ELF-1 (cell line): ENCODE measurements around the gene NTHL1.

Experiments
- DNase-seq: peaks from one replicate; pipeline ENCODE4 v3.0.0-alpha.2; 2016; ENCODE audit warnings: low read depth, low spot score

The NTHL1 gene

DNA sequence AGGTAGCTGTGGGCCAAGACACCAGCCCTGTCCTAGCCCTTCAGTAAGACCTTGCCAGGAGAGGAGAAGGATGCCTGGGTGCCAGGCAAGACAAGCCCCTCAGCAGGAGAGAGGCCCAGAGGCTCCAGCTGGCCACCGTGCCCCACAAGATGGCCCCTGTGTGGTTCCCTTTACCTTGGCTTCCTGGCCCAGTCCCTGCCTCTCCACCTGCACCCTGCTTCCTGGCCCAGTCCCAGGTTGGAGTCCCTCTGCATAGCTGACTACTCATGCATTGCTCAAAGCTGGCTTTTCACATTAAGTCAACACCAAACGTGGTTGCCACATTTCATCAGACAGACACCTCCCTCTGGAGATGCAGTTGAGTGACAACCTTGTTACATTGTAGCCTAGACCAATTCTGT, 53.9 kb downstream of the NTHL1 start:
- no peak for DNase-seq

DNA sequence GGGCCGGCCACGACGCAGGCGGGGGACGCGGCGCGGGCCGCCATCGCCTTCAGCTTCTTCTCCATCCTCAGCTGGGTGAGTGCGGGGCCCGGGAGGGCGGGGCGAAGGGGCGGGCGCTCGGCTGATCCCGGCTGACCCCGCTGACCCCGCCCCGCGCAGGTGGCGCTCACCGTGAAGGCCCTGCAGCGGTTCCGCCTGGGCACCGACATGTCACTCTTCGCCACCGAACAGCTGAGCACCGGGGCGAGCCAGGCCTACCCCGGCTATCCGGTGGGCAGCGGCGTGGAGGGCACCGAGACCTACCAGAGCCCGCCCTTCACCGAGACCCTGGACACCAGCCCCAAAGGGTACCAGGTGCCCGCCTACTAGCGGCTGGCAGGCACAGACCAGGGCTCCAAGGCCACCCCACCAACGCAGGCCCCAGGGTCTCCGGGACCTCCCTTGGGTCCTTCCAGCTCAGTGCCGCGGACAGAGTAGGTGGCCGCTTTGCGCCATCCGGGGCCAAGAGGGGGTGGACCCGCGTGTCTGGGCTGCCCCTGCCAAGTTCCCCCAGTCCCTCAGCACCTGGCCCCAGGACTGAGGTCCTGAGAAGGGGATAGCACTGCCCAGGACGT, 54.8 kb downstream of the NTHL1 start:
- no peak for DNase-seq

DNA sequence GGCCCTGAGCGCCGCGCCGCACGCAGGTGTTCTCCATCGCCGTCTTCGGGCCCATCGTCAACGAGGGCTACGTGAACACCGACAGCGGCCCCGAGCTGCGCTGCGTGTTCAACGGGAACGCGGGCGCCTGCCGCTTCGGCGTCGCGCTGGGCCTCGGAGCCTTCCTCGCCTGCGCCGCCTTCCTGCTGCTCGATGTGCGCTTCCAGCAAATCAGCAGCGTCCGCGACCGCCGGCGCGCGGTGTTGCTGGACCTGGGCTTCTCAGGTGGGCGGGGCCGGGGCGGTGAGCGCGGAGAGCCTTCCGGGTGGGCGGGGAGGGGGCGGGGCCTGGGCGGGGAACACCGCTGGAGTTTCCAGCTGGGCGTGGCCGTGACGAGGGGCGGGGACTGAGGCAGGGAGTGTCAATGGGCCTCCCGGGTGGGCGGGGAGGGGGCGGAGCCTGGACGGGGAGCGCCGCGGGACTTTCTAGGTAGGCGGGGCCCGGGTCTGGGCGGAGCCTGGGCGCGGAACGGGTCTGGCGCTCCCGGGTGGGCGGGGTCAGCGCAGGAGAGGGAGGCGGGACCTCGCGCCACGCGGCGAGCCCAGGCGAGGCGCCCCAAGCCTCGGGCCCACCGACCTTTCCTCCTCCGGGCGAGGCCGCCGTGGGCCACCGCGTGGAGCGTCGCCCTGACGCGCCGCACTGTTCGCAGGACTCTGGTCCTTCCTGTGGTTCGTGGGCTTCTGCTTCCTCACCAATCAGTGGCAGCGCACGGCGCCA, 55.5 kb downstream of the NTHL1 start:
- DNase-seq, result peak; percentile 89

DNA sequence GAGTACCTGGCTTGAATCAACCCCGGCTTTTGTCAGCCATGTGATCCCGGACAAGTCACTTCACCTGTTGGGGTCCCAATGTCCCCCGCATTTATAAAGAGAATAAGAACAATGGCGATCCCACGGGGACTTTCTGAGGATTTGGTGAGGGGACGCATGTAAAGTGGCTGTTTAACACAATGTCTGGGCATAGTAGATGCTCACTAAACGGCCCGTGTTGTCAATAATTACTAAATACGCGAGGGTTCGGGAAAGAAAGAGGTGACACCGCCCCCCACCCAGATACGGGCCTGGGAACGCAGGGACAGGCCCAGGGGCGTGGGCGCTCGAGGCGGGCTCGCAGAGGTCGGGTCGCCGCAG, 56.1 kb downstream of the NTHL1 start:
- DNase-seq, result no peak

DNA sequence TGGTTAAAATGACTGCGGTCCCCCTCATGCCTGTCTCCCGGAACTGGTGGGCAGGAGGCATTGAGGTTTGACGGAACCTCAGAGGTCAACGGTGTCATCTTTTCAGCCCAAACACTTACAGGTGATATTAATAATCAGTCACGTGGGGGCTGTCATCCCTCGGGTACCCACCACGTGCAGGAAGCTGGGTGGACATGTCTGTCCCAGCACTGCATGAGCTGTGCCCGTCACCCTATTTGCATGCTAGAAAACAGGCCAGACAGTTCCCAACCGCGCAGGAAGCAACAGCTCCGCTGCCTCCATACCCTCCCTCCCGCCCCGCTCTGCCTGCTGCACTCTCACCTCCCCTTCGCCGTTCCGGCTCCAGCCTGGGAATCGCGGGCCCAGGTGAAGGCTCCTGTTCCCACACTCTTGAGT, 56.5 kb downstream of the NTHL1 start:
- DNase-seq, result no peak

DNA sequence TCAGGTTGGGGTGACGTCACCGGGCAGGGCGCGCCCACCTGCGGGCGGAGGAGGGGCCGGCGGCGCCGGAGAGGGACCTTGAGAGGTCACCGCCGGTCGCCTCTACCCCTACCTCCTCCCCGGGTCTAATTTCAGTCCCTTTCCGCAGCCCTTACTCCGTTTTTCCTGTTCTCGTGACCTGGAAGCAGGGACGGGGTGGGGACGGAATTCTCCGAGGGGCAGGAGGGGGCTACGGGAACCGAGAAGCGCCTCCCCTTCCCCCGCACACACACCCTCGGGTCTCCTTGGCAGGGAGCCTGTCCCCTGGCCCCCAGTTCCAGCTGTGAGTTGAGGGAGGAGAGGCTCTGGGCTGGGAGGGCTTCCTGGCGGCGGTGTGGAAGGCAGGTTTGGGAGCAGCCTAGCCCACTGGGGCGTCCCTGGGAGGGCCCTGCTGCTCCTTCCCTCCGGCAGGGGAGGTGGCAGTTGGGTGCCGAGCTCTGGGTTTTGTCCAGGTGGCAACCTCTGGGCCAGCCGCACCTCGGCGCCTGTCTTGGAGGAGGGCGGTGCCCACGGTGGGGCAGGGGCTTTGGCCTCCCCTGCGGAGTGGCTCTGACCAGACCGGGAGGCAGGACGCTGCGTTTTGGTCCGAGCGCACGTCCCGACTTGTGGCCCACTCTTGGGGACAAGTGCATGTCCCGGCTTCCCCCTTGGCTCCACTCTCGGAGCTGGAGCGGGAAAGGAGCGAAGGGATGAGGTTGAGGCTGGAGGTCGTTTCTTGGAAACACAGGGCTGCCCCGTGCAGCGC, 57.1 kb downstream of the NTHL1 start:
- DNase-seq, result peak; percentile 69

DNA sequence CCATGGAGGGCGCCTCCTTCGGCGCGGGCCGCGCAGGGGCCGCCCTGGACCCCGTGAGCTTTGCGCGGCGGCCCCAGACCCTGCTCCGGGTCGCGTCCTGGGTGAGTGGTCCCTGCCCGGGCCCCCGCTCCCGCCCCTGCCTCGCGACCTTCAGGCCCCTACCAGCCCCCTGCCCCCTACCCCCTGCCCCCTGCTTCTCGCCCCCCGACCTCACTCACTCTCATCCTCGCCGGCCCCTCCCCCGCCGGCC, 57.6 kb downstream of the NTHL1 start:
- DNase-seq, result no peak
